Coronary artery (tissue), 2 donors: ENCODE measurements around the gene R3HDM2.
"Not testable (repeated sequence)": the region's sequence is repeated elsewhere in the genome, so short reads cannot be mapped to it uniquely, and the experiment has no call there.

Experiments
- DNase-seq: peaks from one replicate; pipeline ENCODE4 v3.0.0-alpha.2; 2017; ENCODE audit warnings: low spot score
- H3K27ac ChIP-seq, 2 donors: fragments of 200-600 bp; sonication (generic); one replicate each; pipeline ENCODE4 v1.5.1; 2016 to 2019
- H3K4me3 ChIP-seq: fragments of 200-600 bp; sonication (generic); 2 replicates; pipeline ENCODE4 v1.5.1; 2016; ENCODE audit warnings: mild to moderate bottlenecking, moderate library complexity
- TF ChIP-seq, protein P1 (sequence below): fragments of 200-600 bp; sonication (generic); IDR thresholded peaks from one replicate; pipeline ENCODE4 v1.5.1; 2019; ENCODE audit warnings: antibody characterized with exemption

The R3HDM2 gene

DNA sequence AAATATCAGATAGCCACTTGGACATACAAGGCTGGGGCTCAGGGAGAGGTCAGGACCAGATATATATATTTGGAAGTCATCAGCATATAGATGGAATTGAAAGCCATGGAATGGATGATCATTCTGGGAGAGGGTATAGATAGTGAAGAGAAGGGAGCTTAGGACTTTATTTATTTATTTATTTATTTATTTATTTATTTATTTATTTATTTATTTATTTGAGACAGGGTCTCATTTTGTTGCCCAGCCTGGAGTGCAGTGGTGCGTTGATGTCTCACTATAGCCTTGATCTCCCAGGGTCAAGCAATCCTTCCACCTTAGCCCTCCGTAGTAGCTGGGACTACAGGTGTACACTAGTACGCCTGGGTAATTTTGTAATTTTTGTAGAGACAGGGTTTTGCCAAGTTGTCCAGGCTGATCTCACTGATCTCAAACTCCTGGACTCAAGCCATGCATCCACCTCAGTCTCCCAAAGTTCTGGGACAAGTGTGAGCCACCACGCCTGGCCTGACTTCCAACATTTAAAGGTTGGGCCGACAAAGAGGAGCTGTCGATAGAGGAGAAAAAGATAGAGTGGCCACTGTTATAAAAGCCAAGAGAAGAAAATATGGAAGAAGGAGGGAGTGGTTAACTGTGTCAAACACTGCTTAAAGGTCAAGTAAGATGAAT, 15.6 kb upstream of the R3HDM2 start:
- Histone ChIP-seq H3K4me3 (no peak overlapping the region), H3K27ac (no peak overlapping the region)
- no peak for DNase-seq
- TF ChIP-seq, protein P1, sequence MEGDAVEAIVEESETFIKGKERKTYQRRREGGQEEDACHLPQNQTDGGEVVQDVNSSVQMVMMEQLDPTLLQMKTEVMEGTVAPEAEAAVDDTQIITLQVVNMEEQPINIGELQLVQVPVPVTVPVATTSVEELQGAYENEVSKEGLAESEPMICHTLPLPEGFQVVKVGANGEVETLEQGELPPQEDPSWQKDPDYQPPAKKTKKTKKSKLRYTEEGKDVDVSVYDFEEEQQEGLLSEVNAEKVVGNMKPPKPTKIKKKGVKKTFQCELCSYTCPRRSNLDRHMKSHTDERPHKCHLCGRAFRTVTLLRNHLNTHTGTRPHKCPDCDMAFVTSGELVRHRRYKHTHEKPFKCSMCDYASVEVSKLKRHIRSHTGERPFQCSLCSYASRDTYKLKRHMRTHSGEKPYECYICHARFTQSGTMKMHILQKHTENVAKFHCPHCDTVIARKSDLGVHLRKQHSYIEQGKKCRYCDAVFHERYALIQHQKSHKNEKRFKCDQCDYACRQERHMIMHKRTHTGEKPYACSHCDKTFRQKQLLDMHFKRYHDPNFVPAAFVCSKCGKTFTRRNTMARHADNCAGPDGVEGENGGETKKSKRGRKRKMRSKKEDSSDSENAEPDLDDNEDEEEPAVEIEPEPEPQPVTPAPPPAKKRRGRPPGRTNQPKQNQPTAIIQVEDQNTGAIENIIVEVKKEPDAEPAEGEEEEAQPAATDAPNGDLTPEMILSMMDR, result no peak

DNA sequence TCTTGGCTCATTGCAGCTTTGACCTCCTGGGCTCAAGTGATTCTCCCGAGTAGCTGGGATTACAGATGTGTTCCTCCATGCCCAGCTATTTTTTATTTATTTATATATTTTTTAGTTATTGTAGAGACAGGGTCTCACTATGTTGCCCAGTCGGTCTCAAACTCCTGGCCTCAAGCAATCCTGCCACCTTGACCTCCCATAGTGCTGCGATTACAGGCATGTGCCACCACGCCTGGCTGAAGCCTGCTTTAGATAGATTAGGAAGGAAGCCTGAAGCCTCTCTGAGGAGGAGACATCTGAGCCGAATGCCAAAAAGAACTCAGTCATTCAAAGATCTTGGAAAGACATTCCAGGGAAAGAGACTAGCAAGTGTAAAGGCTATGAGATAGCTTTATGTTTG, 13.9 kb upstream of the R3HDM2 start:
- no peak overlapping the region for H3K27ac ChIP-seq
- TF ChIP-seq, protein P1, result no peak
- no peak for DNase-seq

DNA sequence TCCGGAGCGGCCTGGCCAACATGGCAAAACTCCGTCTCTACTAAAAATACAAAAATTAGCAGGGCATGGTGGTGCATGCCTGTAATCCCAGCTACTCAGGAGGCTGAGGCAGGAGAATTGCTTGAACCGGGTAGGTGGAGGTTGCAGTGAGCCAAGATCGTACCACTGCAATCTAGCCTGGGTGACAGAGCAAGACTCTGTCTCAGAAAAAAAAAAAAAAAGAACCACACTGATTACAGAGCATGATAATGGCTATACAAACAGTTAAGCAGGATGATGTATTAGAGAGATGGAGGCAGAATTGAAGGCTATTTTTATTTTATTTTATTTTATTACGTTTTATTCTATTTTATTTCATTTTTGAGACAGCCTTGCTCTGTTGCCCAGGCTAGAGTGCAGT, 13.5 kb upstream of the R3HDM2 start:
- H3K4me3 ChIP-seq, H3K27ac ChIP-seq, DNase-seq: not testable (repeated sequence)

More for the DNA sequence above, 13.9 kb upstream of the R3HDM2 start:
- H3K4me3 ChIP-seq, result no peak overlapping the region

DNA sequence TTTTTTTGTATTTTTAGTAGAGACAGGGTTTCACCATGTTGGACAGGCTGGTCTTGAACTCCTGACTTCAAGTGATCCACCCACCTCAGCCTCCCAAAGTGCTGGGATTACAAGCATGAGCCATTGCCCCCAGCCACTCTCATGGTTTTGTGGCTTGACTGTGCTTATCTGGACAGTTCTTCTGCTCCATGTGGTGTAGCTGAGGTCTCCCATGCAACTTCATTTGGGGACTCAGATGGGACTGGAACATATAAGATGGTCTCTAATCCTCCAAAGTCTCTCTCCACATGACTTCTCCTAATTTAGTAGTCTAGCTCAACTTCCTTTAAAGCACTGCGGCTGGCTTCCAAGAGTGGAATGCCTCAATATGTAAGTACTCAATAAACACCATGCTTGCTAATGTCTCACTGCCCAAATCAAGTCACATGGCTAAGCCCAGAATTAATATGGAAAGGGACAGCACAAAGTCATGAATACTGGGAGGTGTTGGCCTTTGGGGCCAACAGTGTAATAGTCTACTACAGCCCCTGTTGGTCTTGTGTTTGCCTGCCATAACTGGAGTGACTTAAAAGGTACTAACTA, 11.1 kb upstream of the R3HDM2 start:
- DNase-seq, result no peak
- H3K4me3 ChIP-seq, result no peak overlapping the region
- TF ChIP-seq, protein P1, result no peak
- H3K27ac ChIP-seq, result no peak overlapping the region

DNA sequence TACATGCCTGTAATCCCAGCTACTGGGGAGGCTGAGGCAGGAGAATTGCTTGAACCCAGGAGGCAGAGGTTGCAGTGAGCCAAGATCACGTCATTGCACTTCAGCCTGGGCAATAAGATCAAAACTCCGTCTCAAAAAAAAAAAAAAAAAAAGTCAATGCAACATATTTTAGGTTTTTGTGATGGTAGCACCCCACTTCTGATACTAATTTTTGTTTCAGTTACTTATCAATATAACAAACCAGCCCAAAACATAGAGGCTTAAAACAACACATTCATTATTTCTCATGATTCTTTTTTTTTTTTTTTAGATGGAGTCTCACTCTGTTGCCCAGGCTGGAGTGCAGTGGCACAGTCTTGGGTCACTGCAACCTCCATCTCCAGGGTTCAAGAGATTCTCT, 10.6 kb upstream of the R3HDM2 start:
- H3K27ac ChIP-seq, H3K4me3 ChIP-seq, DNase-seq: not testable (repeated sequence)

DNA sequence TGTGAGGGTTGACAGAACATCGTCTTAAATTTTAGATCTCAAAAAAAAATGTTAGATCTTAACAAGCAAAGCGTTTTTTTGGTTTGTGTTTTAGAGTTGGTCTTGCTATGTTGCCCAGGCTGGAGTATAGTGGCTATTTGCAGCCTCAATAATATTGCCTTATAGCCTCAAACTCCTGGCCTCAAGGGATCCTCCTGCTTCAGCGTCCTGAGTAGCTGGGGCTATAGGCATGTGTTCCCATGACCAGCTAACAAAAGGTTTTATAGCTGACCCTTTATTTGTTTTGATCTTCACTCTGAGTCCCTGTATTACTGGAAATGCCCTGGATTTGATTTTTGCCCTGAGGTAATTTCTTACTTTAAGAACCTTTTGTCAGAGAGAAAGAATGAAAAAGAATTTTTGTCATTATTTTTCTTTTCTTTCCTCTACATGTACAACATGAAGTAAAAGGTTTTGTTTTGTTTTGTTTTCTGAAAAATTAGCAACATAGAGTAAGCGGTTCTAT, 9.0 kb upstream of the R3HDM2 start:
- no peak for DNase-seq
- Histone ChIP-seq H3K4me3 (no peak overlapping the region), H3K27ac (no peak overlapping the region)
- TF ChIP-seq, protein P1, result no peak

DNA sequence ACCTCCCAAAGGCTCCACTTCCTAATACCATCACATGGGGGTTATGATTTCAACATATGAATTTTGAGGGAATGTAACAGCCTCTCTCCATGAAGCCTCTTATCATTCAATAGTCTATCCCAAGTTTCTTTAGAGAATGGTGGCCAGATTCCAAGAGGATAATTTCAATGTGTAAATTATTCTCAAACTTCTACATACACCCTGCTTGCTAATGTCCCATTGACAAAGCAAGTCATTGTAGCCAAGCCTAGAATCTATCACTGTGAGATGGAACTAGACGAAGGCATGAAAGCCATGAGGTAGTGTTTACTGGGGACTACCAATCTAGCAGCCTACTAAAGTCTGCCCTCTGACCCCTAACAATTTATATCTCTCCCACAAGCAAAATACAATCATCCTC, 7.6 kb upstream of the R3HDM2 start:
- Histone ChIP-seq H3K4me3 (no peak overlapping the region), H3K27ac (no peak overlapping the region)
- TF ChIP-seq, protein P1, result no peak
- no peak for DNase-seq

DNA sequence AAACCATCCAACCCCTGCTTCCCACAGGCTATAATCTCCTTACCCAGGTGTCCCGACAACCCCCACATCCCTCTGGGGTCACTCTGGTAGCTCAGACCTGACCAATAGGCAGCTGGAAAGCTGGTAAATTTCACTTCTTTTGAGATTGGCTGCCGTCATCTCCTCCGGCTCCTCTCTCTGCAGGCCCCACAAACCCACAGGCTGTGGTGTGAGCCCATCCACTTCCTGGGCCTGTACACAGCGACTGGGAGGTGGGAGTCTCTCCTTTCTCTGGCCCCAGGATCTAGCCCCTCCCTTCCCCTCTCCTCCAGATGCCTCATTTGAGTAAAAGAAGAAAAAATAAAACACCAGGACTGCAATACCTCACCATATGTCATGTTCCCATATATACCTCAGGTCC, 4.5 kb upstream of the R3HDM2 start:
- Histone ChIP-seq H3K27ac (no peak overlapping the region), H3K4me3 (no peak overlapping the region)
- no peak for DNase-seq
- TF ChIP-seq, protein P1, result no peak
